GM13977 (cell line): ENCODE measurements around the gene BHLHE40.

ENCODE experiments used
- DNase-seq: peaks from one replicate; pipeline ENCODE4 v3.0.0; 2012; ENCODE audit warnings: low spot score
- CTCF ChIP-seq: IDR thresholded peaks from 2 replicates; pipeline ENCODE4 v1.5.1; 2012; ENCODE audit warnings: mild to moderate bottlenecking, control low read depth; ENCODE audit not compliant: insufficient read depth; ENCODE audit errors: extremely low read depth, missing control alignments
- in situ Hi-C: fragments of 300-500 bp; cut with MboI; formaldehyde crosslinking; loops from one replicate; pipeline ENCODE4 v1.12.0; 2022; ENCODE audit warnings: low sequenced_read_pairs, low pct_unique_long_range_greater_than_20kb, mixed read lengths, inconsistent platforms; ENCODE audit not compliant: unreplicated experiment

The BHLHE40 gene

GRCh38 chr3:4997946-4998345, 18.7 kb downstream of the BHLHE40 start:
- DNase-seq, result no peak
- in situ Hi-C loops, result no loop called here

GRCh38 chr3:4999531-5000184, 20.4 kb downstream of the BHLHE40 start:
- no peak for TF ChIP-seq CTCF
- DNase-seq, result no peak
- in situ Hi-C loops, result no loop called here

More at GRCh38 chr3:4997946-4998345, 18.7 kb downstream of the BHLHE40 start:
- no peak for TF ChIP-seq CTCF

GRCh38 chr3:5001135-5001534, 21.9 kb downstream of the BHLHE40 start:
- in situ Hi-C loops, result no loop called here
- TF ChIP-seq CTCF, result no peak
- DNase-seq, result no peak

GRCh38 chr3:5001805-5002173, 22.6 kb downstream of the BHLHE40 start:
- no peak for DNase-seq

GRCh38 chr3:5002174-5002870, 23.1 kb downstream of the BHLHE40 start:
- TF ChIP-seq CTCF, result no peak
- DNase-seq, result no peak
- in situ Hi-C loops, result no loop called here

More at GRCh38 chr3:5001805-5002173, 22.6 kb downstream of the BHLHE40 start:
- in situ Hi-C loops, result no loop called here
- no peak for TF ChIP-seq CTCF

GRCh38 chr3:5002871-5003247, 23.6 kb downstream of the BHLHE40 start:
- no peak for TF ChIP-seq CTCF

More at GRCh38 chr3:5002871-5003247, 23.6 kb downstream of the BHLHE40 start:
- in situ Hi-C loops, result no loop called here
- no peak for DNase-seq
